ENCODE results near the gene ANKAR. TPM values are rescaled to one million over a fixed set of nuclear protein-coding genes. Genes with fewer than 3 reads are reported as not detected.

Gene ANKAR
- total and polyA plus RNA-seq, 9 of the 15 experiments (the other 6 are each of a cell fraction or from before 2014, with no cell fraction given) = 0.04 to 0.52 (median 0.39) TPM

DNA sequence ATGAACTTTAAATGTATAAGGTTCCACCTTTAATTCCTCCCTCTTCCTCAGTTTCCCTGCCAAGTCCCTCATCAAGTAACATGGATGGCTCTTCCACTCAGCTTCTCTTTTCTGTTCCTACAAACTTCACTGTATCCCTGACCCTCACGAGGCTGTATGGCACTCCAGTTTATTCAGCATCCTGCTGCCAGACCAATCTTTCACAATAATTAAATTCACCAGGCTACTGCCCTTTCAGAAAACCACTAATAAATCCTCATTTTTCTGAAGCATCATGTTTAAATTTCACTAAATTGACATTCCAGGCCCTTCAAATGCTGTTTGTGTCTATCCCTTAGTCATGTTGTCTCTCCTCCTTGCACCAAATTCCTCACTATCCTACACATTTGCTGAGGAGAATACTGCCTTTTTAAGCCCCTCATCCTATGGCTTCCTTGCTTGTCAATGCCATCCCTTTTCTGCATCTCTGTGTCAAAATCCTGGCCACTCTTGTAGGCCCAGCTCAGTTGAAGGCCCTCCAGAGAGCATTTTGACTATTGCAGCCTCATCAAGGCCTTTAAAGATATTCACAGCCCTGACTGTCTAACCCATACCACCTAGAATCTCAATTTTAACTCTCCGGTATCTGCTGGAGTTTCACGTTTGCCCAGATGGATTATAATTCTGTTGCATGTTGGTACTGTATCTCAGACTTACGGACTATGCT is 36.0 kb upstream of the ANKAR start (continued):
- no peak for TF ChIP-seq PATZ1 (CRISPR knock-in tag; IDR thresholded peaks at IDR 0.05; ENCODE audit: borderline replicate concordance)
- no peak for TF ChIP-seq SMAD1 (IDR thresholded peaks at IDR 0.05; ENCODE audit: low read depth, low read length, partially characterized antibody)
- no peak for TF ChIP-seq DDX20 (tag; IDR thresholded peaks at IDR 0.05; ENCODE audit: low read depth)
- no peak for TF ChIP-seq KDM1A (IDR thresholded peaks at IDR 0.05)
- TF ChIP-seq, protein P1, sequence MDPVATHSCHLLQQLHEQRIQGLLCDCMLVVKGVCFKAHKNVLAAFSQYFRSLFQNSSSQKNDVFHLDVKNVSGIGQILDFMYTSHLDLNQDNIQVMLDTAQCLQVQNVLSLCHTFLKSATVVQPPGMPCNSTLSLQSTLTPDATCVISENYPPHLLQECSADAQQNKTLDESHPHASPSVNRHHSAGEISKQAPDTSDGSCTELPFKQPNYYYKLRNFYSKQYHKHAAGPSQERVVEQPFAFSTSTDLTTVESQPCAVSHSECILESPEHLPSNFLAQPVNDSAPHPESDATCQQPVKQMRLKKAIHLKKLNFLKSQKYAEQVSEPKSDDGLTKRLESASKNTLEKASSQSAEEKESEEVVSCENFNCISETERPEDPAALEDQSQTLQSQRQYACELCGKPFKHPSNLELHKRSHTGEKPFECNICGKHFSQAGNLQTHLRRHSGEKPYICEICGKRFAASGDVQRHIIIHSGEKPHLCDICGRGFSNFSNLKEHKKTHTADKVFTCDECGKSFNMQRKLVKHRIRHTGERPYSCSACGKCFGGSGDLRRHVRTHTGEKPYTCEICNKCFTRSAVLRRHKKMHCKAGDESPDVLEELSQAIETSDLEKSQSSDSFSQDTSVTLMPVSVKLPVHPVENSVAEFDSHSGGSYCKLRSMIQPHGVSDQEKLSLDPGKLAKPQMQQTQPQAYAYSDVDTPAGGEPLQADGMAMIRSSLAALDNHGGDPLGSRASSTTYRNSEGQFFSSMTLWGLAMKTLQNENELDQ (CRISPR knock-in tag; IDR thresholded peaks at IDR 0.05; ENCODE audit: borderline replicate concordance) = no peak

All from K562 (cell line).